Breast epithelium (tissue), 3 donors: ENCODE measurements around the gene SLC66A2.

Source experiments
- POLR2A ChIP-seq: fragments of 450-650 bp; IDR thresholded peaks from one replicate; pipeline ENCODE4 v1.6.1; 2016; ENCODE audit warnings: antibody characterized with exemption, mild to moderate bottlenecking, moderate library complexity
- TF ChIP-seq, protein P1 (sequence below), 3 donors: fragments of 450-650 bp; IDR thresholded peaks; one replicate each; pipeline ENCODE4 v1.5.1; 2016 to 2017; ENCODE audit warnings: antibody characterized with exemption in 3 of 3, mild to moderate bottlenecking in 3 of 3, moderate library complexity in 3 of 3

- TF ChIP-seq, protein P1, sequence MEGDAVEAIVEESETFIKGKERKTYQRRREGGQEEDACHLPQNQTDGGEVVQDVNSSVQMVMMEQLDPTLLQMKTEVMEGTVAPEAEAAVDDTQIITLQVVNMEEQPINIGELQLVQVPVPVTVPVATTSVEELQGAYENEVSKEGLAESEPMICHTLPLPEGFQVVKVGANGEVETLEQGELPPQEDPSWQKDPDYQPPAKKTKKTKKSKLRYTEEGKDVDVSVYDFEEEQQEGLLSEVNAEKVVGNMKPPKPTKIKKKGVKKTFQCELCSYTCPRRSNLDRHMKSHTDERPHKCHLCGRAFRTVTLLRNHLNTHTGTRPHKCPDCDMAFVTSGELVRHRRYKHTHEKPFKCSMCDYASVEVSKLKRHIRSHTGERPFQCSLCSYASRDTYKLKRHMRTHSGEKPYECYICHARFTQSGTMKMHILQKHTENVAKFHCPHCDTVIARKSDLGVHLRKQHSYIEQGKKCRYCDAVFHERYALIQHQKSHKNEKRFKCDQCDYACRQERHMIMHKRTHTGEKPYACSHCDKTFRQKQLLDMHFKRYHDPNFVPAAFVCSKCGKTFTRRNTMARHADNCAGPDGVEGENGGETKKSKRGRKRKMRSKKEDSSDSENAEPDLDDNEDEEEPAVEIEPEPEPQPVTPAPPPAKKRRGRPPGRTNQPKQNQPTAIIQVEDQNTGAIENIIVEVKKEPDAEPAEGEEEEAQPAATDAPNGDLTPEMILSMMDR (IDR thresholded peaks at IDR 0.05): no peak
- TF ChIP-seq POLR2A: no peak
Observed at GRCh38 chr18:79871481-79872091, 79.9 kb downstream of the SLC66A2 start.
